Middle frontal gyrus (tissue), 1 donor: ENCODE results near the gene HES5.
A peak's percentile ranks its signal among the peaks of the same experiment; 100 is the strongest.

Experiments
- DNase-seq: peaks from one replicate; pipeline ENCODE4 v3.0.0-alpha.2; 2015; ENCODE audit warnings: low spot score; ENCODE audit errors: extremely low spot score

HES5 gene

DNA sequence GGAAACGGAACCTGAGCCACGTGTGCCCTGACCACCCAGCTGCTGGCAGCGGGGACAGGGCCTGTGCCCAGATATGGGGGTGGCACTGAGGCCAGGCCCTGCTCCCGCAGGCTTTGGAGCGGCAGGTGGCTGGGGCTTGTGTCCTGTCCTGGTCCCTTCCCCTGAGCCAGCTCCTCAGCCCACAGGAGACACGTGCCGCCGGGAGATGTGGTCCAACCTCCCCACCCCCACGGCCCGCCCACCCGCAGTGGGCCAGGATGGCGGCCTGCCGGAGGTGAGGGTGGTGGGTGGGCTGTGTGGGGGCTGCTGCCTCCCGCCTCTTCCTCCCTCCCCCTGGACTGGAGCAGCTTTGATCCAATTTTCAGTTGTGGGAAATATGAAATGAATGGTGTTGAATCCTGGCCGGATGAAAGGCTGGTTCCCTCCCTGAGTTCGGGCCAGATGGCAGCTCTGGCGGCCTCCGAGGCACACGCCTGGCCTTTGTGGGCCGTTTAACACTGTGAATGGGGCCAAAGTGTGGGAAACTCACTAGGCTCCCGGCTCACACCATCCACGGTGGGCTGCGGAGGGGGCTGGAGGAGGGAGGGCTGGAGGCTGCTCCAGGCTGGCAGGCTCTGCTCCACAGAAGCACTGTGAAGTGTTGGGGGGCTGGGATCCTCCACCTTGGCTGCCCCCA, 2.6 kb upstream of the HES5 start:
- DNase-seq = no peak

DNA sequence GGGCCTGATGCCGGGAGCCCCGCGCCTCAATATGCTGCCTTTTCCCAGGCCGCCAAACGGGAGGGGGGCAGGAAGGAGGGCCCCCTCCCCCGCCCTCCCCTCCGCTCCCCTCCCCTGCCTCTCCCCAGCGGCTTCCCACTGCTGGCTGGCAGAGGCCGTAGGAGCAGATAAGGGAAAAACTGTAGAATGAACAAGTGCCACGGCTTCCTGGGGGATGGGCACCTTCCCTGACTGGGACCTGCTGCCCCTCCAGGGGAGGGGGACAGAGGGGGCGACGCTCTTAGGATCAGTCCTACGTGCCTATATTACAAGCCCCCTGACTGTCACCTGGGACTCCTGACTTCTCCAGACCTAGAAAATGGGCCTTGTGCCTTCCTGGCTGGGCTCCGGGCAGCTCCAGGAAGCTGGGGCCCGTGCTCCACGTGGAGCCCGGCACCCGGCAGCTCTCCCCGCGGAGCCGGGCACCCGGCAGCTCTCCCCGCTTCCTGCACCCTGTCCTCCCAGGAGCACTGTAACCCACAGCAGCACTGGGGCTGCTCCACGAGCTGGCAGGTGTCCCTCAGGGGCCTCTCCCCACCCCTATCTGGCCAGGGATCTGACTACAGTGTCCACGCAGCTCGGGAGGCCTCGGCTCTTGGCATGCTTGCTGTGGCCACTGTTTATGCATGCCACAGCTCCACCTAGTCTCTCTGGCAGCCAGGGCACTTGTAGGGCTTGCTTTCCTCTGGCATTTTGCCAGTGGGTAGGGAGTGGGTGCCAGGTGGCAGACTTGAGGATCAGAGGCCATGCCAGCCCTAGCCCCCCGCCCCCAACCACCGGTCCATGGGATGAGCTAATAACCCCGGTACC, 674 bp upstream of the HES5 start:
- DNase-seq = no peak

DNA sequence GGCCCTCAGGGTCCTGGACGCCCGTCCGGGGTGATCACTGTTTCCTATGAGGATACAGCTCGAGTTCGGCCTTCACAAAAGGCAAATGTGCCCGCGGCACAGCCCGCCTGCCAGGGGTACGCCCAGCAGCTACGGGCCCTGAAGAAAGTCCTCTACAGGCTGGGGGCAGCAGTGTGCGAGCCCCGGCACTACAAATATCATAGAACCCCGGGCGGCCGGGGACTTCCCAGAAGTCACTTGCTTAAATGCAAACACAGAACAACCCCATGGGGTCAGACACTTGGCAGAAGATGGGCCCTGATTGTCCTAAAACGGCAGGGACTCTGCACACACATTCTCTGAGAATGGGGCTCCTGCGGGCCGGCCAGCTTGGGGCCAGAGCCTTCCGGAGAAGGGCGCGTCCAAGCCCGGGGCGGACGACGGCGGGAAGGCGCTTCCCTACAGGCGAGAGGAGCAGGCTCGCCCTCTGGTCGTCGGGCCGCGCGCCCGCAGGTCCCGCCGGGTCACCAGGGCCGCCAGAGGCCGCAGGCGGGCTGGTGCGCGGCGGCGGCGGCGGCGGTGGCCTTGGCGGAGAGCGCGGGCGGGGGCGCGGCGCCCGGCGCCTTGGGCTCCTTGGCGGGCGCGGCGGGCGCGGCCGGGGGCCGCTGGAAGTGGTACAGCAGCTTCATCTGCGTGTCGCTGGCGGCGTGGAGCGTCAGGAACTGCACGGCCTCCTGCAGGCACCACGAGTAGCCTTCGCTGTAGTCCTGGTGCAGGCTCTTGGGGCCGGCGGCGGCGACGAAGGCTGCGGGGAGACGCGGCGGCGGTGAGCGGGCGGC, 888 bp downstream of the HES5 start:
- no peak for DNase-seq

DNA sequence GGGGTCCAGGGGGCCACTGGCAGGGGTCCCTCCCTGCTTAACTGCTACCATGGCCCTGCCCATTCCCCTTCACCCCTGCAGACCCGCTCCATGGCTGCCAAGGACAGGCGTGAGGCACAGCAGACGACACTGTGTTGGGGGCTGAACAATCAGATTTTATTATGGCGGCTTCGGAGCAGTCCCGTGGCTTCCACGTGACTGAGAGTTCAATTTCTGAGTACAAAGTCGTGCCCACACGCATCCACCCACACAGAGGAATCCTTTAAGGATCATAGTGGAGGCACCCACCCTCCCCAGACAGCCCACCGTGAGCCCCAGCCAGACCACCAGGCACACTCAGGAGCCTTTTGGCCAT, 1.5 kb downstream of the HES5 start:
- no peak for DNase-seq

DNA sequence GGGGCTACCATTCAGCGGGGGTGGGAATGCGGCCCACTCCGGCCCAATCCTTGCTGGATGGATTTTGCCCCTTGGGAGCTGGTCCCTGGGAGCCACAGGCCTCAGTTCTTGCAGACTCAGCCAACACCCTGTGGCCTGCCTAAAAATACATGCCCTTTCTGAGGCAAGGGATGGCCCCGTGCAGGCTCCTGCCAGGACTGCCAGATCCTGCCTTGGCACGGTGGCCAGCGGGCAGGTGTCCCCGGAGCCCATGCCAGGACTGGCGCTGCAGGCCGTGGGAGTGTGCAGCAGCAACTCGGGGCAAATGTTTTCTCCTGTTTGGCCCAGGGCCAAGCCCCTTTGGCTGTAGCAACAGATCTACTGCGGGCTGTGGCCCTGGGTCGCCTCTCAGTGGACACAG, 2.0 kb downstream of the HES5 start:
- no peak for DNase-seq

DNA sequence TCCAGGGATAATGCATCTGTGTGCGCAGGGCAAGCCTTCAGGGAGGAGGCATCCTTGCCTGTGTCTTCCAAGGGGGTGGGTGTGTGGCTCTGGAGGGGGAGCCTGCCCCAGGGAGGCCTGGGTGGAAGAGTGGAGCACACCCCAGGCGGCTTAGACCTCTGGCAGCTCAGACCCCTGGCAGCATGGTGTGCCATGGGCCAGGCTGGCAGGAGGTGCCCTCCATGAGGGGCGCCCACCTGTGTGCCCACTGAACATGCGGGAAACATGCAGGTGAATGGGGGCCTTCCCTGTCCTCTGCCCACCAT, 2.6 kb downstream of the HES5 start:
- no peak for DNase-seq

DNA sequence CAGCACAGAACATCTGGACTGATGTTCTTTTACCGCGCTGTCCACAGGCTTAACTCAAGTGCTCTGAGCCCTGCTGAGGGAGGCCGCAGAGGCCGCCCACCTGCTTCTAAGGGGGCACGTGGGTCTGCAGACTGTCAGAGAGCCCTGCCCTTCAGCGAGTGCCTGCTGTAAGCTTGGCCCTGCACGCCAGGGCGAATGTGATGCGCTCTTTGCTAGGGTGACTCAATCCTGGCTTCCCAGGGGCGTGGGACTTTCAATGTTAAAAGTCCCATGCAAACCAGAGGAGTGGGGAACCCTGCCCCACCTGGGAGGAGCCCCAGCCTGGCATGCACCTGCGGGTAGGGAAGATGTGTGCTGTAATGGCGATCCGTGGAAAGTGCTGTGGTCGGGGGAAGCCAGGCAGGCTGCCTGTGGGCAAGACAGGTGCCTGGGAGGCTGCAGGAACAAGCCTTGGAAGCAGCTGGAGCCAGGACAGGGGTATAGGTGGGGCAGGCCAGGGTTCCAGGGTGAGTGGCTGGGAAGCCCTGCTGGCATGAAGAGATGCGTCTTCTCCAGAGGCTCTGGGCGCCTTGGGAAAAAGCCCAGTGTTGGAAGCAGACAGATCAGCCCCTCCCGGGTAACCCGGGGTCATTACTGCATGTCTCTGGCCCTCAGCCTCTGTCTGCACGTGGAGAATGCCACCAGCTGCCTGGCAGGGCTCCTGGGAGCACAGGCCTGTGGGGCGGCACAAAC, 3.1 kb downstream of the HES5 start:
- peak; percentile 60 for DNase-seq

DNA sequence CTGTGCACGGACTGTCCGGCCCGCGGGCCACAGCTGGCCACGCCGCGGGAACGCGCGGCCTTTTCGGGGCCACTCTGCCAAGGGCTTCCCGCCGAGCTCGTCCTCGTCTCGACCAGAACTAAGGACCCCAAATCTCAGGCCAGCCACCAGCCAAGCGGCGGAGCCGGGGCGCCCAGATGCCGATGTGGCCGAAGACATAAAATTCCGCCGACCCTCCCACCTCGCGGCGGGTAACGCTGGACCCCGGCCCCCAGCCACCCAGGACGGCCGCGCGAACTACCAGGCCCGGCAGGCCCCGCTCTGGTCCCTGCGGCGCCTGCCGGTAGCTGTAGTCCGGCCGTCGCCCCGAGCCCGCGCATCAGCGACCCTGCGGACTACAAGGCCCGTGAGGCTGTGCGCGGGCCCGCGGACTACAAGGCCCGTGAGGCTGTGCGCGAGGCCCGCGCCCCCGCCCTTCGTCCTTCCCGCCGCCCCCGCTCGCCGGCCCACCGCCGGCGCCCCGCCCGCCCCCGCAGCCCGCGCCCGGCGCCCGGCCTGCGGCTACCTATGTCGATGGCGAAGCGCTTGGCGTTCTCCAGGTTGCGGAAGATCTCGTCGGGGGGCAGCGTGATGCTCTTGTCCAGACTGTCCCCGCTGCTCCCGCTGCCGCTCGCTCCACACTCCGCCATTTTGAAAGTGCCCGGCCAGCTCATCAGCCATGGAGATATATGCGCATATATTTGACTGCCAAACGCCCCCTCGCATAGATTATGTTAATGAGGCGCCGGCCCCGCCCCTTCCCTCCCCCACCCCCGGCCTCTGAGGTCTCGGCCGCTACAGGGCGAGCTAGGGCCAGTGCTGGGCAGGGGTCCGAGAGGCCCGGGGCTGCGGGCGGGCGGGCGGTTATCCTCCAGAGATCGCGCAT, 3.9 kb downstream of the HES5 start, which contains the start of gene PANK4:
Gene PANK4 (minus strand): TSS at position 677 of the 904 bp plus-strand sequence. CDS start 9 bp downstream, at position 668.
- peak; percentile 93 for DNase-seq

DNA sequence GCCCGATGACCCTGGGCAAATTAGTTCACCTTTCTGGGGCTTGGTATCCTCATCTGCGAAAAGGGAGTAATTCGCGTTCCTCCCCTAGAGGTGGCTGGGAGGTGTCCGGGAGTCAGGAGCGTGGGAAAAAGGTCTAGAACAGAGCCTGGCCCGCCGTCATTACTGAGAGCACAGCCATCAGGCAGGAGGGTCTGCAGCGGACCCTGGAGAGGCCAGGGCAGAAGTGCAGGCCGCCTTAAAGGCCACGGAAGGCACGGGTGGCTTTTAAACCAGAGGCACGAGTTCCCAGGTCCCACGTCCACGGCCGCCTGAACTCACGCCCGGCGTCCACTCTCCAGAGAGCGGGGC, 4.5 kb downstream of the HES5 start:
- no peak for DNase-seq

DNA sequence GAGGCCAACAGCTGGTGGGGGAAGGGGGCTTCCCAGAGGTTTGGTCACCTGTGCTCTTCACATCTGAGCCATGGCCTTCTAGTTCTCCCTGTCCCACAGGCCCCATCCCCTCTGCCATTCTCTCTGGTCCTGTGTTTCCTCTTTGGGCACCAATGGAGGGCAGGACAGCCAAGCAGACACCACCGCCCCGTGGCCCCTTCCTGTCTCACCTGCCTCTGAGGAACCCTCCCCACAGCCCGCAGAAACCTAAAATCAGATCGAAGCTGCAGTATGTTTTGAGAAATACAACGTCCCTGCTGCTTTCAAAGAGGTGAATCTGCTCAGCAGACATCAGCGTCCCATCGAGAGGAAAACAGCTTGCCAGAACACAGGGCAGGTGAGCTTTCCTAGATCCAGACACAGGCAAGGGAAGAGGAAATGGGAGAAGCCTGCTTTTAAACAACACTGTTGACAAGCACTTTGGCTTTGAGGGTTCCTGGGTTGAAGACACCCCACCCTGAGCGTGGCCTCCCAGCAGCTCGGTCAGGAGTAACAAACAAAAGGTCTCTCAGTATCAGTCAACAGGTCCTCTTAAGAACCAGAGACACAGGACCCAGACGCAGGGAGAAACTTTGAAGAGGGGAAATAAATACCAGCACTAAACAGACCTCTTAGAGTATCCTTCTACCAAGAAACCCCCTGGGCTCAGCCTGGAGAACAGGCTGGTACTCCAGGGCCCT, 6.0 kb downstream of the HES5 start:
- DNase-seq = no peak

DNA sequence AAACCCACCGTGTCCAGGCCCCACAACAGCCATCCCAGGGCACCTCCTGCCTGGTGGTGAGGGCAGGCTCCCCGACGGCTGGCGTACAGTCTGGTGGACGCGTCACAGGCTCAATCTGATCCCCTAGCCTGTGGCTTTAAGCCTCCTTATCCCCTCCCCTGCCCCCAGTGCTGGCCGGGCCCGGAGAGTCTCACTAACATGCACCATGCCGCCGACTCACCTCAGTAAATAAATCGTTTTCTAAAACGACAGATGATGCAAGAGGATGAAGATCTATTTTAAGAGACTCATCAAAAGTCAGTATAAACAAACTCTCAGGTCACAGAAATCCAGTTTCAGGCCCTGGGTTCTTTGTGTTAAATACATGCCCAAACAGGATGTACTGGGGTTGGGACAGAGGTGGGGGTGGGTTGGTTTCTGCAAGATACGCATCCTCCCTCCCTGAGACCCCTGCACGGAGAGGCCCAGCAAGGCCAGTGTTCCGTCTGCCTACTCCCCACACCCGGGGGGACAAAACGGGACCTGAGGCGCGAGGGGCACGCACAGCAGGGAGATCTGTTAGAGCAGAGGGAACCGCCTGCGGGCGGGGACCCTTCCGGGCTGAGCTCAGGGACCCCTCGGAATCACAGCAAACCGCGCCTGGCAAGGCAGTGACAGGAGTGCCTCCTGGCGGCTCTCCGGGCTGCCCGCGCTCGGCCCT, 6.7 kb downstream of the HES5 start:
- no peak for DNase-seq

DNA sequence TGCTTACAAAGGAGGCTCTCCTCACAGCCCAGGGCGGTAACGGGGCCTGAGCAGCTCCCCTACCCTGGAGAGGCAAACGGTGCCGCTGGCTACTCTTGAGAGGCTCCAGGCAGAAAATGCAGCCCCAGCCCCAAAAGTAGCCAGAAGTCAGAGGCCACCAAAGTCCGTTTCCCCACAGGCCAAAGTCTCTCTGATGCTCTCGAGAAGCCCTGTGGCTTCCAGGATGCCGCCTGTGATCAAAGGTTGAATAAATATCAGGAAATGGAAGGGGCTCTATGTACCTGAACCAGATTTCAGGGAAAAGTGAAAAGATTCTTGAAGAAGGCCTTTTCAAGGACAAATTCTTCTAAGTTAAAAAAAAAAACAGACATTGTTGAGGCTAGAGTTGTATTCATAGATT, 7.8 kb downstream of the HES5 start:
- DNase-seq = no peak

DNA sequence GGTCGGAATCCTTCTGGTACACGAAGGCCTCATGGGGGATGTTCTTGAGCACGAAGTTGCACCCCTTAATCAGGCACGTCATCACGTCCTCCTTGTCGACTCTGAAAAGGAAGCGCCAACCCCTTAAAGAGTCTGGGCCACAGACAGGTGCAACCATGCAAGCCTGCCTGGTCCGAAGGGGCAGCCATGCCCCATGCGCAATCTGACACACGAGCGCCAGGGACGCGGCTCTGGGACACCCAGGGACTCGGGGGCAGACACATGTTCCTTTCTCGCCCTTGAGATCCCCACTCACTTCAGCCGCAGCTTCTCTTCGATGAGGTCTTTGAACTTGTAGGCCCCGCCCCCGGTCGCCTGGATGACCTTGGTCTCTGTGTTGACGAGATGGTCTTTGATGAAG, 9.3 kb downstream of the HES5 start:
- DNase-seq = no peak

DNA sequence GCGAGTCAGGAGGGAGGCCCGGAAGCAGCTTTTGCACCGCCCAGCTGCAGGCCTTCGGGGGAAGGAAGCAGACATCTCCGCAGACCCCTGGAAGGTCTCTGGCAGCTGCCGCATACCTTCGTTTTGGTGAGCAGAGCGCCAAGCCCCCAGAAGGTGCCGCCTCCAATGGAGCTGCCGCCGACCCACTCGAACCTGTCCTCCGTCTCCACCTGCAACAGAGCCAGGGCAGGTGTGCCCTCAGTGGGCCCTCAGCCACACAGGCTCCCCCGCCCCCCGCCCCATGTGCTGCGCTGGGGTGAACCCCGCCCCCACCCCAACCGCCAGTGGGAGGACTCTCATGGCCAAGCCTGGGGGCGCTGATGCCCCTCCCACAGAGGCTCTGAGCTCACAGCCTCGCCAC, 9.9 kb downstream of the HES5 start:
- no peak for DNase-seq

DNA sequence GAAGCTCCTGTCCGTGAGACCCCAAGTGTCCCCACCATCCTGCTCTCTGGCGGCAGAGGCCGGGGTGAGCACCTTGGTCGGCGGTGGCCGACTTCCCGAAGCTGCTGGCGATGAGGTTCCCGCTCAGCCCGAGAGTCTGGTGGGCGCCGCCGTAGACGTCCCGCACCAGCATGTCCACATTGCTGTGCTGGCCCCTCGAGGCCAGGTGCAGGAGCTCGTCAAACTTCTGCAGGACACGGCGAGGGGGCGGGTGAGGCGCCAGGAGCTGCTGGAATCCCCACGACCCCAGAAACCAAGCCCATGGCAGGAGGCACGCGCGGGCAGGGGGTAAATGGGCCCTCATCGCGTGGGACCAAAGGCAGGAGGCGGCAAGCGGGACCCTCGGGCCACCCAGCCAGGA, 10.3 kb downstream of the HES5 start:
- DNase-seq = no peak

DNA sequence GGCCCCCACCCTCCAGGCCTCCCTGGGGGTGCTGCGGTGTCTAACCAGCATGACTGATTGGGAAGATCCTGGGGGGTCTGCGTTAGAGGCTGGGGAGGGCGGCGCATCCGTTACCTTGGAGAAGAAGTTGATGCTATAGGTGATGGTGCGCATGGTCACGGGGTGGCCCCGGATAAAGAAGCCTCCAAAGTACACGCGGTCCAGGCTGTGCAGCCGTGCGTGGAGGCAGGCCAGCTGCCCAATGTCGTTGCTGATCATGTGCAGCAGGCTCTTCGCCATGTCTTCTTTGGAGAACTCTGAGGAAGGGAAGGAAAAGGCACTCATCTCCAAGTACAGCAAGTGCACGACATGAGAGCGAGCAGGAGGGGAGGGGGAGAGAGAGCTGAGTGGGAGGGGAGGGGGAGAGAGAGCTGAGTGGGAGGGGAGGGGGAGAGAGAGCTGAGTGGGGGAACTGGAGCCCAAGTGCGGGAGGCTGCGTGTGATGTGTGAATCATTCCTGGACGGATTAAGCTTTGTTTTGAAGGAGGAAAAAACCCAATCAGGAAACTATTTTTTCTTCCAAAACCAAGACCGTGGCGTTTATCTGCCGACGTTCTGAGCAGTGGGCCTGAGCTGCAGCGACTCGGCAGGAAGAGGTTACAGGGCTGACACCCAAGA, 10.9 kb downstream of the HES5 start:
- DNase-seq = no peak

DNA sequence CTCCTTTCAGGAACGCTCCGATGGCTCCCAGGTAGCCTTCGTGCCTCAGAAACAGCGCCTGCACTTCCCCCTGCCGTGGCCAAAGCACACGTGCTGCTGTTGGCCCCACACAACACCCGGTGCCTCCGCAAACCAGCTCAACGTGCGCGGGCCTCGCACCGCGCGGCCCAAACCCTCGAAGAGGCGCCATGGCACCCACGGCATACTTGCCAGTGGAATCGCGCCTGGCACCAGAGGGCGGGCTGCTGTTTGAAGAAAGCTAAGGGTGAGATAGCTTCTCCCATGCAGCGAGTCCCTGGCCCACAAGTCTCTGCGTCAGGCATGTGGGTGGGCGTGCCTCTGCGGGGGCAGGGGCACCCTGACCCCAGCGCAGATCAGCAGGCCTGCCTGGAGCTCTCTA, 11.5 kb downstream of the HES5 start:
- DNase-seq = no peak

DNA sequence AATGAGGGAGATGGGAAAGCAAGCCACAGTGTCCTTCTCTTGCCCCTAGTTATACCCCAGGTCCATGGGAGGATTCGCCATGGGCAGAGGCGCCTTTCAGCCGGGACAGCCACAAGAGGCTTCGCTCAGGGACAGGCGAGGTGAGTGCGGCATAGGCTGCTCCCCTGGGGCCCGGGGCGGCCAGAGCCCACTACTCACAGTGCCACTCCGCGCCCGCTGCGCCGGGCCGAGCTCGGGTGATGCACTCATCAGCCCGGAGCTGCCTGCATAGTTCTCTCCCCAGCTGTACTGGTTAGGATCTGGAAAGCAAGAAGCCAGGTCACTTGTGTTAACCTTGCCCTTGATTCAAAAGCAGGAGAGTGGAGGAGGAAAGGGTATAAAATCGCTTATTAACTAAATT, 12.1 kb downstream of the HES5 start:
- DNase-seq = no peak

DNA sequence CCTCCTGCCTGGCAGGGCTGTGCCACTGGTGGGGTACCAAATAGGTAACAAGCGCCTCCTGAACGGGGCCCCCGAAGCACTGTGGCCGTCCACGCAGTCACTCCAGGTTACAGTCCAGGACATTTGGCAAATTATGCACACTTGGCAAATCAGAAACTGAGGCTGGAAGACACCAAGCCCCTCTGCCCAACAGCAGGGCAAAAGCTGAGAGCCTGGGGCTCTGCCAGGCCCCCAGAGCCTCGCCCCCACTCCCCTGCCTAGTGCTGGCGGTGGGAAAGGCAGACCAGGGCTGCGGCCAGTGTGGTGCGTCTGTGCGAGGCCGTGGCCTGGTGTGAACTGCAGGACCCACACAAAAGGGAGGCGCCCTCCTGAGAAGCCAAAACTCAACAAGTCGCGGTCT, 13.1 kb downstream of the HES5 start:
- DNase-seq = no peak
